WTC11 (cell line): ENCODE data around the gene MAP3K21.

ENCODE experiments used
- CBFB ChIP-seq: sonication (generic); formaldehyde crosslinking; IDR thresholded peaks from 2 replicates; pipeline ENCODE4 v1.8.1; 2022; ENCODE audit warnings: mild to moderate bottlenecking, low read depth, missing genetic modification reagents
- ESRRA ChIP-seq: sonication (generic); formaldehyde crosslinking; IDR thresholded peaks from 2 replicates; pipeline ENCODE4 v1.8.1; 2022; ENCODE audit warnings: mild to moderate bottlenecking, missing genetic modification reagents, borderline replicate concordance
- ETV6 ChIP-seq: sonication (generic); formaldehyde crosslinking; IDR thresholded peaks from 2 replicates; pipeline ENCODE4 v1.8.1; 2022; ENCODE audit warnings: mild to moderate bottlenecking, missing genetic modification reagents
- FOXJ3 ChIP-seq: sonication (generic); formaldehyde crosslinking; IDR thresholded peaks from 2 replicates; pipeline ENCODE4 v1.9.0; 2021; ENCODE audit warnings: missing genetic modification reagents, mild to moderate bottlenecking, borderline replicate concordance
- NR2C2 ChIP-seq: sonication (generic); formaldehyde crosslinking; IDR thresholded peaks from 2 replicates; pipeline ENCODE4 v1.8.0; 2022; ENCODE audit warnings: mild to moderate bottlenecking, missing genetic modification reagents
- PREB ChIP-seq: sonication (generic); formaldehyde crosslinking; IDR thresholded peaks from 2 replicates; pipeline ENCODE4 v1.8.1; 2022; ENCODE audit warnings: mild to moderate bottlenecking, missing genetic modification reagents, moderate library complexity, borderline replicate concordance
- ZBTB43 ChIP-seq: sonication (generic); formaldehyde crosslinking; IDR thresholded peaks from 2 replicates; pipeline ENCODE4 v1.8.1; 2023; ENCODE audit warnings: mild to moderate bottlenecking, missing genetic modification reagents
- TF ChIP-seq, protein P1 (sequence below): sonication (generic); formaldehyde crosslinking; conservative IDR thresholded peaks from 2 replicates; pipeline ENCODE4 v1.8.1; 2023; ENCODE audit warnings: mild to moderate bottlenecking, low read depth, missing genetic modification reagents, moderate library complexity
- TF ChIP-seq, protein P2 (sequence below): fragments of 200-600 bp; IDR thresholded peaks from 2 replicates; pipeline ENCODE4 v1.8.0; 2022; ENCODE audit warnings: antibody characterized with exemption

DNA sequence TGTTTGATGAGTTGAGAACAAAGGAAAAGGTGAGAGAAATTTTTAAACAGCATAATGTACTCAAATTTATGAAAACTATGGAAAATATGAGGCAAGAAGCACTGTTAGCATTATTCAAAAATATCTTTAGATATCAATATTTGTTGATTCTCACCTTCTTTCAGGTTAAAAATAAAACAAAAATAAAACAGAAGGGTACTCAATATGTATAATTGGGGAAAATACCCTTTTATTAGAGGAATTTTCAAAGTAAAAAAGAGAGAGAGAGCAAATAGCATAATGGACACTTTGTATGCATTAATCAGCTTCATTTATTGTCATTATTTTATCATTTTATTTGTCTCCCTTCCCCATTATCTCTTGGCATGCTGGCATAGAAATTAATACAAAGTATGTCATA is 27.5 kb downstream of the MAP3K21 start:
- TF ChIP-seq, protein P1, sequence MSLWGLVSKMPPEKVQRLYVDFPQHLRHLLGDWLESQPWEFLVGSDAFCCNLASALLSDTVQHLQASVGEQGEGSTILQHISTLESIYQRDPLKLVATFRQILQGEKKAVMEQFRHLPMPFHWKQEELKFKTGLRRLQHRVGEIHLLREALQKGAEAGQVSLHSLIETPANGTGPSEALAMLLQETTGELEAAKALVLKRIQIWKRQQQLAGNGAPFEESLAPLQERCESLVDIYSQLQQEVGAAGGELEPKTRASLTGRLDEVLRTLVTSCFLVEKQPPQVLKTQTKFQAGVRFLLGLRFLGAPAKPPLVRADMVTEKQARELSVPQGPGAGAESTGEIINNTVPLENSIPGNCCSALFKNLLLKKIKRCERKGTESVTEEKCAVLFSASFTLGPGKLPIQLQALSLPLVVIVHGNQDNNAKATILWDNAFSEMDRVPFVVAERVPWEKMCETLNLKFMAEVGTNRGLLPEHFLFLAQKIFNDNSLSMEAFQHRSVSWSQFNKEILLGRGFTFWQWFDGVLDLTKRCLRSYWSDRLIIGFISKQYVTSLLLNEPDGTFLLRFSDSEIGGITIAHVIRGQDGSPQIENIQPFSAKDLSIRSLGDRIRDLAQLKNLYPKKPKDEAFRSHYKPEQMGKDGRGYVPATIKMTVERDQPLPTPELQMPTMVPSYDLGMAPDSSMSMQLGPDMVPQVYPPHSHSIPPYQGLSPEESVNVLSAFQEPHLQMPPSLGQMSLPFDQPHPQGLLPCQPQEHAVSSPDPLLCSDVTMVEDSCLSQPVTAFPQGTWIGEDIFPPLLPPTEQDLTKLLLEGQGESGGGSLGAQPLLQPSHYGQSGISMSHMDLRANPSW (CRISPR knock-in tag), result no peak
- TF ChIP-seq PREB (CRISPR knock-in tag) (no peak), ETV6 (CRISPR knock-in tag) (no peak), ZBTB43 (CRISPR knock-in tag) (no peak), ESRRA (CRISPR knock-in tag) (no peak), NR2C2 (no peak), CBFB (CRISPR knock-in tag) (no peak), FOXJ3 (CRISPR knock-in tag) (no peak)
- TF ChIP-seq, protein P2, sequence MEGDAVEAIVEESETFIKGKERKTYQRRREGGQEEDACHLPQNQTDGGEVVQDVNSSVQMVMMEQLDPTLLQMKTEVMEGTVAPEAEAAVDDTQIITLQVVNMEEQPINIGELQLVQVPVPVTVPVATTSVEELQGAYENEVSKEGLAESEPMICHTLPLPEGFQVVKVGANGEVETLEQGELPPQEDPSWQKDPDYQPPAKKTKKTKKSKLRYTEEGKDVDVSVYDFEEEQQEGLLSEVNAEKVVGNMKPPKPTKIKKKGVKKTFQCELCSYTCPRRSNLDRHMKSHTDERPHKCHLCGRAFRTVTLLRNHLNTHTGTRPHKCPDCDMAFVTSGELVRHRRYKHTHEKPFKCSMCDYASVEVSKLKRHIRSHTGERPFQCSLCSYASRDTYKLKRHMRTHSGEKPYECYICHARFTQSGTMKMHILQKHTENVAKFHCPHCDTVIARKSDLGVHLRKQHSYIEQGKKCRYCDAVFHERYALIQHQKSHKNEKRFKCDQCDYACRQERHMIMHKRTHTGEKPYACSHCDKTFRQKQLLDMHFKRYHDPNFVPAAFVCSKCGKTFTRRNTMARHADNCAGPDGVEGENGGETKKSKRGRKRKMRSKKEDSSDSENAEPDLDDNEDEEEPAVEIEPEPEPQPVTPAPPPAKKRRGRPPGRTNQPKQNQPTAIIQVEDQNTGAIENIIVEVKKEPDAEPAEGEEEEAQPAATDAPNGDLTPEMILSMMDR, result no peak
